SU-DHL-6 (cell line): ENCODE results near the gene PAIP1.
"Not testable (repeated sequence)": the region's sequence is repeated elsewhere in the genome, so short reads cannot be mapped to it uniquely, and the experiment has no call there.

Experiments used
- H2AFZ ChIP-seq: fragments of 200-600 bp; sonication (generic); 2 replicates; pipeline ENCODE4 v1.6.1; 2014; ENCODE audit warnings: low read depth, mild to moderate bottlenecking, moderate library complexity, mixed read lengths, antibody characterized with exemption, low read length; ENCODE audit not compliant: severe bottlenecking
- H3F3A ChIP-seq: fragments of 200-600 bp; shearing (Covaris generic); 2 replicates; pipeline ENCODE4 v1.6.0; 2016; ENCODE audit warnings: antibody characterized with exemption, mild to moderate bottlenecking; ENCODE audit not compliant: insufficient read depth
- H3K27ac ChIP-seq: fragments of 200-600 bp; sonication (generic); 2 replicates; pipeline ENCODE4 v1.5.1; 2016; ENCODE audit warnings: low read depth, mild to moderate bottlenecking, low read length, moderate library complexity, mixed read lengths
- H3K27me3 ChIP-seq: fragments of 200-600 bp; sonication (generic), shearing (Covaris generic); 2 replicates; pipeline ENCODE4 v1.6.0; 2014; ENCODE audit warnings: mild to moderate bottlenecking, low read length
- H3K36me3 ChIP-seq: fragments of 200-600 bp; sonication (generic); 2 replicates; pipeline ENCODE4 v1.6.1; 2014; ENCODE audit warnings: mild to moderate bottlenecking, low read length, mixed read lengths
- H3K4me2 ChIP-seq: fragments of 300-600, 200-600 bp; shearing (Covaris generic), sonication (generic); 2 replicates; pipeline ENCODE4 v1.6.0; 2014; ENCODE audit warnings: low read length, low read depth, mild to moderate bottlenecking; ENCODE audit not compliant: poor library complexity, severe bottlenecking
- H3K4me3 ChIP-seq: fragments of 200-600 bp; sonication (generic); 2 replicates; pipeline ENCODE4 v1.5.1; 2014; ENCODE audit warnings: antibody characterized with exemption, low read length, mild to moderate bottlenecking, mixed read lengths; ENCODE audit not compliant: insufficient read depth, poor library complexity, severe bottlenecking
- H3K79me2 ChIP-seq: fragments of 200-600 bp; sonication (generic); 2 replicates; pipeline ENCODE4 v1.6.1; 2014; ENCODE audit warnings: mild to moderate bottlenecking, low read length, moderate library complexity; ENCODE audit not compliant: insufficient read depth
- H3K9ac ChIP-seq: fragments of 200-600 bp; sonication (generic); 2 replicates; pipeline ENCODE4 v1.7.0; 2014; ENCODE audit warnings: mild to moderate bottlenecking, low read length
- H3K9me2 ChIP-seq: fragments of 200-600 bp; sonication (generic); replicated peaks from 2 replicates; pipeline ENCODE4 v1.6.1; 2014; ENCODE audit warnings: low read length; ENCODE audit not compliant: insufficient read depth
- H3K9me3 ChIP-seq: fragments of 200-600 bp; sonication (generic); 2 replicates; pipeline ENCODE4 v1.6.1; 2014; ENCODE audit warnings: low read length, mixed read lengths; ENCODE audit not compliant: insufficient read depth
- H4K20me1 ChIP-seq: fragments of 200-600 bp; sonication (generic); 2 replicates; pipeline ENCODE4 v1.6.1; 2014; ENCODE audit warnings: low read depth, mild to moderate bottlenecking, antibody characterized with exemption, low read length, moderate library complexity, mixed read lengths
- CTCF ChIP-seq: fragments of 200-600 bp; sonication (generic); IDR thresholded peaks from one replicate; pipeline ENCODE4 v1.5.1; 2017; ENCODE audit warnings: antibody characterized with exemption, mild to moderate bottlenecking, low read length, moderate library complexity; ENCODE audit not compliant: insufficient read depth, poor library complexity, severe bottlenecking
- EZH2phosphoT487 ChIP-seq: fragments of 200-600 bp; sonication (generic), shearing (Covaris generic); conservative IDR thresholded peaks from 2 replicates; pipeline ENCODE4 v1.6.1; 2018; ENCODE audit warnings: mild to moderate bottlenecking, antibody characterized with exemption, low read length, moderate library complexity, mixed read lengths

PAIP1 gene

DNA sequence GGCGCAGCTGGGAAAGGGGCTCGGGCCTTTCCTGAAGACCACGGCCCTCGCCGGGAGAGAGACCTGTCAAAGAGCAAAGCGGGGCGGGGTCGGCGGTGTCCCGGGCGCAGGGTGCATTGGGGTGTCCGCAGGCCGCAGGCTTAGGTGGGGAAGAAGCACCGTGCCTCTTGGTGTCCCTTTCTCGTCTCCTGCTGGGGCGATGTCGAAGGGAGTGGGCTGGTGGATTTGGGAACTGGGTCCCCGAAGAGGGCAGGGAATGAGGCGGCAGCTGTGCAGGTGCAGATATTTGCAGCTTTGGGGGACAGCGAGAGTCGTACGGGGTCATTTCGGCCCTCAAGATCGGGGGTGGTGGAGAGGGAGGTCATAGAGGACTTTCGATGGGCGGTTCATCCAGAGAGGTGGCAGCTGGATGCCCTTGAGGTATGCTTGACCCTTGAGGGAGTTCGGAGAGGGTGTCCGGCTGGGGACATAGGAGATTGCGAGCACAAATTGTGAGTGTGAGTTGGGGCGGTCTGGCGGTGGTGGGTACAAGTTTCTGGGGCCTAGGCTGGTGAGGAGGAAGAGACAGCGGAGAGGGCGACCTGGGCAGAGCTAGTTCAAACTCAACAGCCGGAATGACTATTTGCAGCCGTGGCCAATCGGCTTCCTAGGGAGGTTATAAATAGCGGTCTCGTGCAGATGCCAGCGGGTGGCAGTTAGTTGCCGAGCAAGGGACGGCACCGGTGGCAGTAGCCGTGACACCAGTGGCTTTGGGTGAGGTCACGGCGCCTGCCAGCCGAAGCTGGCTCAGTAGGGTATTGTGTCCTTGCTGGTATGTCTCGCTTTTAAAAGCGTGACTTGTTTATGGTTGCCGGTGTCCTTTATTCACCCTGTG is 46.7 kb upstream of the PAIP1 start:
- Histone ChIP-seq H3K9ac (peak overlapping the region; percentile 89), H3K27me3 (no peaks in the 10 kb centered on the region)

DNA sequence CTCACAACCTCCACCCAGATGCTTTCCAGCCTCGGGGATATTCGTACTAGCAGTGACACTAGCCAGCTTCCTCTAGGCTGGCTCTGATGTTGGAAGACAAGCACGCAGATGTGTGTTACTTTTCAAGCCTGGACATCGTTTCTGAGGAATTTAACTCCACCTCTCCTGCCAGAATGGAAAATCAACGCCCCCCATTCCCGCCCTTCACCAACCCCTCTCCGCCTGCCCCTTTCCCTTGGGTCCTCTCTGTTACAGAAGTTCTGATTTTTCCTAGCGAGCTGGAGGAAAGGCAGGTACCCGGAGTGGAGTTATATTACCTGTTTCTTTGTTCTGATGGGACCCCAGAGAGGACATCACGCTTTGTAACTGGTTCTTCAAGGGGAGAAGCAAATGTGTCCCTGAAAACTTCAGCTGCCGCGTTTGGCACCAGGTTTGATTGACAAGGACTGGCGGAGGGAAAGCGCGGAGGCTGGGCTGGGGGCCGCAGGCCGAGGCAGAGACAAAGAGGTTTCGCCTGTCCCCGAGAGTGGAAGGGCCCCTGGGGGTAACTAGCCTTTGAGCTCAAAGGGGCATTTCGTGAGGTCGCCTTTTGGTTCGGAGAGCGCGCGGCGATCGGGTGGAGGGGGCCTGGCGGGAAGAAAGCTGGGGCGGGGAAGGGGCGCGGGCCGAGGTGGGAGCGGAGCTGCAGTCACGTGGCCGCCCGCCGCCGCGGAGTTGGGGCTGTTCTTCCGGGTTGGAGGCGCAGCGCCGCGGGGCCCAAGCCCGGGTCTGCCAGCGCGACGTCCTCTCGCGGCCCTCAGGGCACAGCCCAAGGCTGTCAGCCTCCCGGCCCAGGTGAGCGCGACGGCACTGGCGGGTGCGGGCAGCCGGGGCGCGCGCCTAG is 45.8 kb upstream of the PAIP1 start, which contains the start of gene NNT:
NNT (plus strand) TSS at position 720 of the 883 bp plus-strand sequence. CDS start 6,016 bp downstream, outside the sequence.
- 0 out of 2 replicates have a peak, but pooled peaks cover 6% of the 10 kb centered on the region for H3F3A ChIP-seq
- H3K27me3 ChIP-seq = no peaks in the 10 kb centered on the region
- peak within 1 kb of the TSS; percentile 89 for H3K9ac ChIP-seq
- peaks cover 79% of the 10 kb centered on the region for H3K79me2 ChIP-seq
- H3K9me2 ChIP-seq = no peaks in the 10 kb centered on the region
- H3K4me2 ChIP-seq = peak within 1 kb of the TSS; percentile 82
- no peaks in the 10 kb centered on the region for H4K20me1 ChIP-seq
- peaks cover 11% of the 10 kb centered on the region; the same call in 1 of the 2 replicates for H3K36me3 ChIP-seq
- peak within 1 kb of the TSS; percentile 73 for H3K4me3 ChIP-seq
- no peaks in the 10 kb centered on the region for H3K9me3 ChIP-seq
- peak within 1 kb of the TSS; percentile 94 for H2AFZ ChIP-seq
- no peak for TF ChIP-seq CTCF
- H3K27ac ChIP-seq = peak within 1 kb of the TSS; percentile 79

More for the DNA sequence above, 46.7 kb upstream of the PAIP1 start:
- TF ChIP-seq CTCF (no peak), EZH2phosphoT487 (no peak)
- H3K36me3 ChIP-seq = peaks cover 11% of the 10 kb centered on the region; the same call in 1 of the 2 replicates
- peak overlapping the region; percentile 44 for H2AFZ ChIP-seq
- H3K4me3 ChIP-seq = peak overlapping the region; percentile 73
- H3K79me2 ChIP-seq = peaks cover 87% of the 10 kb centered on the region
- H3K4me2 ChIP-seq = peak overlapping the region; percentile 82
- H4K20me1 ChIP-seq = no peaks in the 10 kb centered on the region
- H3F3A ChIP-seq = 0 out of 2 replicates have a peak, but pooled peaks cover 9% of the 10 kb centered on the region
- H3K9me3 ChIP-seq = no peaks in the 10 kb centered on the region
- no peaks in the 10 kb centered on the region for H3K9me2 ChIP-seq
- H3K27ac ChIP-seq = peak overlapping the region; percentile 79

- Histone ChIP-seq H4K20me1 (no peaks in the 10 kb centered on the region), H3K79me2 (peaks cover 69% of the 10 kb centered on the region), H2AFZ (peak overlapping the region; percentile 94), H3K9me2 (no peaks in the 10 kb centered on the region), H3K9ac (peak overlapping the region; percentile 89), H3K9me3 (no peaks in the 10 kb centered on the region), H3K36me3 (peaks cover 9% of the 10 kb centered on the region; the same call in 1 of the 2 replicates), H3K4me3 (peak overlapping the region; percentile 73), H3K27me3 (no peaks in the 10 kb centered on the region), H3F3A (0 out of 2 replicates have a peak, but pooled peaks cover 6% of the 10 kb centered on the region), H3K4me2 (peak overlapping the region; percentile 82), H3K27ac (peak overlapping the region; percentile 79)
- TF ChIP-seq CTCF = no peak
- TF ChIP-seq EZH2phosphoT487 = no peak
Measured at GRCh38 chr5:43601454-43602260, 44.8 kb upstream of the PAIP1 start.

DNA sequence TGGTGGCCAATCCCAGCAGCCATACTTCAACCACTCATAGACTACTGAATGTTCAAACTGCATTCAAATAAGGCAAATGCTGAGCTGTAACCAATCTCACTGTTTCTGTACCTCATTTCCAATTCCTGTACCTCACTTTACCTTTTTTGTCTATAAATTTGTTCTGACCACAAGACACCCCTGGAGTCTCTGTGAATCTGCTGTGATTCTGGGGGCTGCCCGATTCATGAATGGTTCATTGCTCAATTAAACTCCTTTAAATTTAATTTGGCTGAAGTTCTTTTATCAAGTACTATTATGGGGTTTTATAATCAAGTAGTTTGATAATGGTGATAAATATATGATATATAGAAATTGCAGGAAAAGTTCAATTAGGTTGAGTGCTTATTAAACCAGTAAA is 42.0 kb upstream of the PAIP1 start:
- not testable (repeated sequence) for H2AFZ ChIP-seq, H3K36me3 ChIP-seq, H3K4me3 ChIP-seq, H3K4me2 ChIP-seq, H3K9me3 ChIP-seq, H3K9me2 ChIP-seq, H4K20me1 ChIP-seq, H3K27me3 ChIP-seq, H3K9ac ChIP-seq, H3K27ac ChIP-seq, H3F3A ChIP-seq
- H3K79me2 ChIP-seq = peaks cover 48% of the 10 kb centered on the region
